Stomach (tissue), 9 donors: Measurements from ENCODE around the gene ADM2. TPM values are rescaled to one million over a fixed set of nuclear protein-coding genes. Genes with fewer than 3 reads are reported as not detected.

Experiments used
- DNase-seq, 2 donors: peaks; one replicate each; pipeline versions ENCODE4 v3.0.0 to v3.0.0-alpha.2; 2013 to 2019
- H3K27ac ChIP-seq, 5 donors: fragments of 200-600 bp in 4 of 5; sonication (generic) in 4 of 5; one replicate each; pipeline ENCODE4 v1.5.1; 2013 to 2019; ENCODE audit warnings: mild to moderate bottlenecking in 1 of 5, moderate library complexity in 1 of 5
- H3K27me3 ChIP-seq, 3 donors: fragments of 200-600 bp; sonication (generic); one replicate each; pipeline ENCODE4 v1.5.1; 2017 to 2019; ENCODE audit warnings: mixed run types in 1 of 3
- H3K36me3 ChIP-seq, 4 donors: fragments of 200-600 bp; sonication (generic); 1 replicate in 3 of 4; 2 replicates in 1 of 4; pipeline ENCODE4 v1.5.1; 2016 to 2019
- H3K4me1 ChIP-seq, 4 donors: fragments of 200-600 bp; sonication (generic); one replicate each; pipeline ENCODE4 v1.5.1; 2016 to 2019
- H3K4me3 ChIP-seq, 4 donors: fragments of 200-600 bp; sonication (generic) in 3 of 4; one replicate each; pipeline ENCODE4 v1.5.1; 2016 to 2019; ENCODE audit warnings: mild to moderate bottlenecking in 1 of 4
- H3K9me3 ChIP-seq, 4 donors: fragments of 200-600 bp; sonication (generic); one replicate each; pipeline ENCODE4 v1.5.1; 2016 to 2019
- EP300 ChIP-seq: sonication (generic); formaldehyde crosslinking; IDR thresholded peaks from one replicate; pipeline ENCODE4 v1.6.1; 2017; ENCODE audit warnings: antibody characterized with exemption
- POLR2A ChIP-seq, 4 donors: fragments of 450-650 bp; IDR thresholded peaks; one replicate each; pipeline ENCODE4 v1.6.1; 2016; ENCODE audit warnings: antibody characterized with exemption in 4 of 4, control low read depth in 2 of 4, mild to moderate bottlenecking in 1 of 4, moderate library complexity in 1 of 4
- POLR2AphosphoS5 ChIP-seq, 3 donors: sonication (generic); formaldehyde crosslinking; IDR thresholded peaks; one replicate each; pipeline ENCODE4 v1.6.1; 2016; ENCODE audit warnings: antibody characterized with exemption in 3 of 3
- WGBS, 5 donors: extraction: QIAGEN DNeasy Blood & Tissue Kit in 3 of 5; methylation state at CpG; one replicate each; pipeline versions ENCODE4 v1.1.5 to v1.1.7; 2013 to 2018; 5-methylcytosine and 5-hydroxymethylcytosine counted together
- intact Hi-C: fragments of 100-400 bp; cut with DNase I; formaldehyde crosslinking; loops from one replicate; pipeline ENCODE4 v1.15.1; 2023; ENCODE audit warnings: low total_unique reads
- polyA plus RNA-seq, 3 donors: library from polyadenylated mRNA; stranded (reverse); fragments of 200-250 nt; gene quantifications; one replicate each; pipeline ENCODE4 v1.2.3, GENCODE V29; 2013
- total RNA-seq, 5 donors: library from RNA; depleted of rRNA; stranded (reverse); fragments of >200 nt; gene quantifications; one replicate each; pipeline versions ENCODE4 v1.1.0 to v1.2.3, GENCODE V29; 2014 to 2016
- TF ChIP-seq, protein P1 (sequence below), 7 experiments: fragments of 450-650 bp in 4 of 7; fragments of 200-600 bp in 3 of 7; sonication (generic) in 3 of 7; IDR thresholded peaks; one replicate each; pipeline ENCODE4 v1.5.1; 2016 to 2019; ENCODE audit warnings: antibody characterized with exemption in 7 of 7, control low read depth in 2 of 7, mild to moderate bottlenecking in 1 of 7
- donor health status: healthy with polysubstance abuse.
- donor health status: Bipolar disorder and iron deficiency.
- donor health status: healthy.

ADM2 gene
- total and polyA plus RNA-seq, 8 donors, result 0.37 to 3.7 (median 1.5) TPM; not detected in 3

DNA sequence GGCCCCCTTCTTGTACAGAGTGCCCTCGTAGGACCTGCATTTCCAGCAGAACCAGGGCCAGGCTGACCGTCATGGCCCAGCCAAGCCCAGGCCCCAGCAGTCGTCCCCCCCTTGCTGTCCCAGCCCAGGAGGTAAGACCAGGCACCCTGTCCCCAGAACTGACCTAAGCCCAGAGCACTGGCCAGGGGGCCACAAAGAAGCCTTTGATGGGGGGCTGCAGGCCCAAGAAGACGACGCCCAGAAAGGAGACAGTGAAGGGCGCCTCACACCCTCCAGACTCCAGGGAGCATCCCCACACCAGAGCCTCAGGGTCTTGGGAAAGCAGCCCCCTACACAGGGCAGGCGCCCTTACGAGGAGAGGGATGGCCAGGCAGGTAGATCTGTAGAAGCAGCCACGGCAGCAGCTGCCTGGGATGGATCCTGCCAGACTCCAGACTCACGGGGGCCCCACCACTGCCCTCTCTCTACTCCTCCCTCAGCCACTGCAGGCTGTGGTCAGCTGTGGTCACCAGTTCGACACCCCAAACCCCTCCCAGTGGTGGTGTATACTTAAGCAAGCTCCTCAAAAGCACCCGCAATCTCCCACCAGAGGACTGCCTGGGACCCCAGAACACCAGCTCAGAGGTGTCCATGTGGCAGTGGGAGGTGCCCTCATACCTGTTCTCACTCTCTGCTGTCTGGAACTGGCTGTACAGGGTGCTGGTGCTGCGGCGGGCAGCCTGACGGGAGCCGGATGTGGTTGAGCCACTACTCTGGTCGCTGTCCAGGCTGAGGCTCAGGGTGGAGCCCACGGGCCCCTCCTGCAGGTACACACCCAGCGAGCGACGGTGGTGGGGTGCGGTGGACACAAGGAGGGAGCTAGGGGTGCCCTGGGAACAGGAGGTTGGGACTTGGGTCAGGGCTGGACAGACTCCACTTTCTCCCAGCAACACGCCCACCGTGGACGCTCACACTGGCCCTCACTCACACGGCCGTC lies 33.5 kb upstream of the ADM2 start:
- Histone ChIP-seq H3K4me1 (peaks cover 20 to 56% (median 46%) of the 10 kb centered on the region in 4 donors), H3K27me3 (no peaks in the 10 kb centered on the region), H3K36me3 (peaks cover 32 to 91% (median 89%) of the 10 kb centered on the region in 4 donors), H3K4me3 (no peak overlapping the region), H3K27ac (peak overlapping the region; percentile 3 to 47 (median 34)), H3K9me3 (no peaks in the 10 kb centered on the region)
- intact Hi-C loops, result no loop called here
- 49 to 78% (median 63%) methylated on average over 15 to 27 of the region's 27 CpGs for WGBS, 5 donors
- TF ChIP-seq EP300 (no peak), POLR2AphosphoS5 (IDR thresholded peaks at IDR 0.05) (peak in 1 of 3 donors; percentile 27)
- peak; percentile 48 to 69 for DNase-seq

DNA sequence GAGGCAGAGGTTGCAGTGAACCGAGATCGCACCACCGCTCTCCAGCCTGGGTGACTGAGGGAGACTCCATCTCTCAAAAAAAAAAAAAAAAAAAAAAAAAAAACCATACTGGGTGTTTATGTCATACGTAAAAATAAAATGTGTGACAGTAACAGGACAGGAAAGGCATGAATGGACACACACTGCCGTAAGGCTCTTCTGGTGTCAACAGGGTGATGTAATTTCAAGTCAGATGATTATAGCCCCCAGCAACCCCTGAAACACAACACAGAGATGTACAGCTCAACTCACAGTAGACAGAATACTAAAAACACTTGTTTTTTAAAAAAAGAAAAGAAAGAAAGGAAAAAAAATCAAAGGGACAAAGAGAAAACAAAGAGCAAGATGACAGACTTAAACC lies 28.7 kb upstream of the ADM2 start:
- intact Hi-C loops, result no loop called here
- Histone ChIP-seq H3K27ac (no peak overlapping the region), H3K4me3 (no peak overlapping the region), H3K27me3 (no peaks in the 10 kb centered on the region), H3K4me1 (peaks cover 0 to 11% (median 4%) of the 10 kb centered on the region in 4 donors), H3K9me3 (no peaks in the 10 kb centered on the region), H3K36me3 (peaks cover 54 to 97% (median 94%) of the 10 kb centered on the region in 4 donors)
- no peak for DNase-seq
- WGBS, 5 donors, result 86 to 92% (median 90%) methylated on average over 5 of the region's 5 CpGs
- TF ChIP-seq POLR2A (IDR thresholded peaks at IDR 0.05), result no peak
- TF ChIP-seq EP300, result no peak
- TF ChIP-seq, protein P1, sequence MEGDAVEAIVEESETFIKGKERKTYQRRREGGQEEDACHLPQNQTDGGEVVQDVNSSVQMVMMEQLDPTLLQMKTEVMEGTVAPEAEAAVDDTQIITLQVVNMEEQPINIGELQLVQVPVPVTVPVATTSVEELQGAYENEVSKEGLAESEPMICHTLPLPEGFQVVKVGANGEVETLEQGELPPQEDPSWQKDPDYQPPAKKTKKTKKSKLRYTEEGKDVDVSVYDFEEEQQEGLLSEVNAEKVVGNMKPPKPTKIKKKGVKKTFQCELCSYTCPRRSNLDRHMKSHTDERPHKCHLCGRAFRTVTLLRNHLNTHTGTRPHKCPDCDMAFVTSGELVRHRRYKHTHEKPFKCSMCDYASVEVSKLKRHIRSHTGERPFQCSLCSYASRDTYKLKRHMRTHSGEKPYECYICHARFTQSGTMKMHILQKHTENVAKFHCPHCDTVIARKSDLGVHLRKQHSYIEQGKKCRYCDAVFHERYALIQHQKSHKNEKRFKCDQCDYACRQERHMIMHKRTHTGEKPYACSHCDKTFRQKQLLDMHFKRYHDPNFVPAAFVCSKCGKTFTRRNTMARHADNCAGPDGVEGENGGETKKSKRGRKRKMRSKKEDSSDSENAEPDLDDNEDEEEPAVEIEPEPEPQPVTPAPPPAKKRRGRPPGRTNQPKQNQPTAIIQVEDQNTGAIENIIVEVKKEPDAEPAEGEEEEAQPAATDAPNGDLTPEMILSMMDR (IDR thresholded peaks at IDR 0.05), result no peak
- TF ChIP-seq POLR2AphosphoS5 (IDR thresholded peaks at IDR 0.05), result no peak

DNA sequence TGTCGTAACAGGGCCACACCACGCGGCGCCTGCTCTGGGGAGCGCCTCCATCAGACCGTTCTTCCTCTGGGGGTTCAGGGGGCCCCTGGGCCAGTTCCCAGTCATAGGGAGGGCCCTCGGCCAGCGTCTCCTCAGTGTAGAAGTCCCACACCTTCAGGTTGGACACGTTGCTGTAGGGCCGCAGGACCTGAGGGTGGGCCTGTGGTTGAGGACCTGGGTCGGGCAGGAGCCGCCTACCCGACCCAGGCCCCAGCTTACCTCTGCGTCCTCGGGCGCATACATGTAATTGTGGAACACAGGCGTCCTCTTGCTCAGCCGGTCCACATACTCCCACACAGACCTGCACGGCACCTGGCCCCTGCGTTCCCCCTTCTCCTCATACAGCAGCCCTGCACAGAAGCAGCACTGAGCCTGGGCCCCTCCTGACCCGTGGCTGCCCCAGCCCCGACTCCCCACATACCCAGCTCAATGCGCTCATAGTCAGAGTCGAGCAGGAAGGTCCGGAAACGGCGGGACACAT lies 26.7 kb upstream of the ADM2 start:
- DNase-seq, result no peak
- H3K27me3 ChIP-seq, result no peaks in the 10 kb centered on the region
- H3K4me1 ChIP-seq, result no peaks in the 10 kb centered on the region
- 93 to 97% (median 95%) methylated on average over 16 to 27 of the region's 27 CpGs for WGBS, 5 donors
- H3K36me3 ChIP-seq, result peaks cover 62 to 98% (median 95%) of the 10 kb centered on the region in 4 donors
- intact Hi-C loops, result no loop called here
- no peak for TF ChIP-seq POLR2AphosphoS5 (IDR thresholded peaks at IDR 0.05)
- TF ChIP-seq, protein P1 (IDR thresholded peaks at IDR 0.05), result no peak
- no peak for TF ChIP-seq EP300
- no peak for TF ChIP-seq POLR2A (IDR thresholded peaks at IDR 0.05)
- H3K9me3 ChIP-seq, result no peaks in the 10 kb centered on the region
- no peak overlapping the region for H3K27ac ChIP-seq
- no peak overlapping the region for H3K4me3 ChIP-seq

DNA sequence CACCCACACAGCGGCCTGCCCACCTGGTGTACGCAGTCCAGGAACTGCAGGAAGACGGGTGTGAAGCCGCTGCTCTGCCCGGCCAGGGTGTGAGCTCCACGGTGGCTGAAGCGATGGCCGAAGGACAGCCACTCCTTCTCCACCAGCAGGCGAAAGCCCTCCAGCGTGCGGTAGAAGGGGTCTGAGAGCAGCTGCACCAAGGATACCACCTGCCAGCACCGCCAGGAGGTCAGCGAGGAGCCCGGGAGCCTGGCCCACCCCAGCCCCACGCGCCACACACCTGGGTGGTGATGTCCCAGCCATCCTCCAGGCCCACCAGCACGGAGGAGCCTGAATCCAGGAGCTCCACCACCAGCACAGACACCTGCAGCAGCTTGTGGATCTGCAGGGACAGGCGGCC lies 26.1 kb upstream of the ADM2 start:
- H3K27me3 ChIP-seq, result no peaks in the 10 kb centered on the region
- TF ChIP-seq EP300, result no peak
- TF ChIP-seq POLR2AphosphoS5 (IDR thresholded peaks at IDR 0.05), result no peak
- TF ChIP-seq POLR2A (IDR thresholded peaks at IDR 0.05), result no peak
- TF ChIP-seq, protein P1 (IDR thresholded peaks at IDR 0.05), result no peak
- H3K9me3 ChIP-seq, result no peaks in the 10 kb centered on the region
- no peak for DNase-seq
- no peaks in the 10 kb centered on the region for H3K4me1 ChIP-seq
- no peak overlapping the region for H3K4me3 ChIP-seq
- H3K27ac ChIP-seq, result no peak overlapping the region
- peaks cover 63 to 98% (median 95%) of the 10 kb centered on the region in 4 donors for H3K36me3 ChIP-seq
- intact Hi-C loops, result no loop called here
- WGBS, 5 donors, result 90 to 98% (median 93%) methylated on average over 6 to 18 of the region's 18 CpGs
